ENCODE results near the gene PTPRG.

Gene PTPRG

DNA sequence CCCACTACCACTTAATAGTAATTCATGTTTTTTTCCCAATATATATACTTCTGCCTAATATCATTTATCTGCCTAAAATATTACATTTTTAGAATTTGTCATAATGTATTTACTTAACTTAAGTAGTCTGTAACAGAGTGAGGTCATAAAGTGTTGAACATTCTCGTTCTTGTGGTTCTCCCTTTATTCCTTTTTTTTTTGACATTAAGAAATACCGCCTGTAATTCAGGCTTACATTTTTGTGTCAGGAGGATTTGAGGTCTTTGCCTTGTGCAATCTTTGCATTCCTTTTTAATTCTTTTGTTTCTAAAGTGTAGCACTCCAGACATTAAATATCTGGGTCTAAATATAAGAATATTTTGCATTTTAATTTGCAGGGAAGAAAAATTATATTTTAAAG lies 315.4 kb downstream of the PTPRG start:
- no peak for DNase-seq

DNA sequence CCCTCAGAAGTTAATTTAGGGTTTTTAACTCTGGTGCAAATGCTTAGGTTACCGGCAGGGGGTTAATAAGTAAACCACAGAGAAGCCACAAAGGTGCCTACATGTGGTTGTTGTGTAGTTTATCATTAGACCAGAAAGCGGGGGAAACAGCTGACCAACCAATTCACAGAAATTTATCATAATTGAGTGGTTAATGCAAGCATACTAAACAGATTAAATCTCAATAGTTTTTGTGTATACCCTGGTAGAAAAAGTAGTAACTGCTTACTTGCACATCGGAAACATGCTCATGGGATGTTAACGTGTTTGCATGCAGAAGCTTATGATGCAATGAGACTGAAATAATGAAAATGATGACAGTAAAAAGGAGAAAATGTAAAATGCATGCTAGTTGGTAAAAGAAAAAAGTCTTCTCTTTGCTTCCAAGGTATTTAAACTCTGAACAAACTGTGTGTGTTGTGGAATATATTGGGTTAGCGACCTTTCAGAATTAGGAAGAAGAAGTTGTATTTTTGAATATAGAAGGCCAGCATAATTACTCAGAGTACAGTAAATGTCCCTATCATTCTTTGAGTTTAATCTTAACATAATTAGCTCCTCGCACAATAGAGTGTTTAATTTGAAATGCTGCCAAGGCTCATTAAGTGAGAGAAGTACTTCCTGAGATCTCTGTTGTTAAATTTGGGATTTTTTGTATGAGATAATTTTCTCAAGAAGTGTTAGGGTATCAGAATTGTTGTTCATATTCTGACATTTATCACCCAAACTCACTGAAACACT lies 316.2 kb downstream of the PTPRG start:
- no peak for DNase-seq

DNA sequence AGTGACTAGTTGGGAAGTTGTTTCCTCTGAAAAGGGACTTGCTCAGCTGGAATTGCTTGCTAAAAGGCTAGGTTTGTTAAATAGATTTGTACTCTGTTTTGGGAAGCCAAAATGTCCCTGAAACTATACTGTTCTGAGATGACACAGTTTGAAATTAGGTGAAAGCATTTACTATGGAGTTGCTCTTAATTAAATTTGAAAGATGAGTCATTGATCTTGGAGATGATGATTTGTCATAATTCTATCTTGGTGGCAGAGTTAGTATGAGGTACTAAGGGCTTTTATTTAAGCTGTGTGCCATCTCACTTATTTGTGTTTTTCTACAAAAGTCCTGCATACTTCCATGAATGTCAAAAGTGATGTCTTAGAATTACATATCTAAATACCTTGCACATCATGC lies 320.9 kb downstream of the PTPRG start:
- no peak for DNase-seq

DNA sequence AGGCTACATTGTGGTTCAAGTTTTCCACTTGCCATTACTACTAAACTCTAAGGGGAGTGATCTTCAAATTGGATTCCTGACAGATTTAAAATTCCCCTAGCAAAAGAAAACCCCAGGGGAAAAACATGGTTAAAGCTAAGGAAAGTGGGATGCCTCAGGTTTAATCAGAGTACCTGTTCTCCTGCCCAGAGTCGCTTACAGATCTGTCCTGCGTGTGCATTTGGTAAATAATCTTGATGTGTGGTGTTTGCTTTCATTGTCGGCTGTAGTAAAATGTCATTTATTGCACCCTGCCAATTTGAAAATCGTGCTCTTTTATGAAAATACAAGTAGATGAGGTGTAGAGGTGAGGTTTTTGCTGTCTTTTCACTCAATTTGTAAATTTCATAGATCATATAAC lies 323.4 kb downstream of the PTPRG start:
- no peak for DNase-seq

GRCh38 chr3:61885414-61885813 lies 324.0 kb downstream of the PTPRG start:
- DNase-seq = no peak

DNA sequence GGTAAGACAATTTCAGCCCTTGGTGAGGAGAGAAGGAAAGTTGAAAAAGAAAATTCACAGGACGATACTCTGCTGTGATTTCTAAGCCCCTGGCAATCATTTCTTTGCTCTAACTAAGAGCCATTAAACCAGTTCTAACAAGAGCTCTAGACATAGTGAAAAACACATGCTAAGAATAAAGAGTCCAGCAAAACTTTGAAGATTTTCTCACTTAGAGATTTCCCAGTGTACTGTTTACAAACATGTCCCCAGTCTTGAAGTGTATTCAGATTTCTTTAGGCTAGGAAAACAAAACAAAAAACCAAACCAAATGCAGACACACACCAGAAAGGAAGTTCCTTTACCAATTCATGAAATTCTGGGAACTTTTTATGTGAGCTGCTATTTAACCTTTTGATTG lies 325.8 kb downstream of the PTPRG start:
- no peak for DNase-seq

- DNase-seq = no peak
These were observed 327.9 kb downstream of the PTPRG start for GRCh38 chr3:61889259-61889658.

- DNase-seq = no peak
These were observed 328.8 kb downstream of the PTPRG start for GRCh38 chr3:61890167-61890566.

DNA sequence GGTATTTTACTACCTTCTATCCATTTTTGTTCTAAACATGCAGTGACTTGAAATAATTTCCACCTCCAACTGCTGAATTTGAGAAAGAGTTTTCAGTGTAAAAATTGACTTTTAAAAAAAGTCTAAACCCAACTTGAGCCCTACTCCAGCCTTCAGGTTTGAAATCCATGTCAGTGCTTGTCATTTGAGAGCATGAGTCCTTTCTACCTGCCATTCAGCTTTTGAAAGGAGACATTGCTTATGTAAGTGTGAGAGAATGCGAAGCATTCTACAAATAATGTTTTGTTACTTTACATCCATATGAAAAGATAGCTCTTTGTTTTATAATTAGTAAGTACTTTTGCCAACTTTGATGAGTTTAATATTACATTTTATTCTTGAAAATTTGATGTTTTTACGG lies 329.2 kb downstream of the PTPRG start:
- no peak for DNase-seq

GRCh38 chr3:61892891-61893290 lies 331.5 kb downstream of the PTPRG start:
- DNase-seq = no peak

- no peak for DNase-seq
These were observed 332.6 kb downstream of the PTPRG start for GRCh38 chr3:61893840-61894566.

GRCh38 chr3:61894988-61895935 lies 333.9 kb downstream of the PTPRG start:
- no peak for DNase-seq

GRCh38 chr3:61896251-61896650 lies 334.9 kb downstream of the PTPRG start:
- no peak for DNase-seq

- DNase-seq = no peak
These were observed 336.5 kb downstream of the PTPRG start for GRCh38 chr3:61897848-61898247.

DNA sequence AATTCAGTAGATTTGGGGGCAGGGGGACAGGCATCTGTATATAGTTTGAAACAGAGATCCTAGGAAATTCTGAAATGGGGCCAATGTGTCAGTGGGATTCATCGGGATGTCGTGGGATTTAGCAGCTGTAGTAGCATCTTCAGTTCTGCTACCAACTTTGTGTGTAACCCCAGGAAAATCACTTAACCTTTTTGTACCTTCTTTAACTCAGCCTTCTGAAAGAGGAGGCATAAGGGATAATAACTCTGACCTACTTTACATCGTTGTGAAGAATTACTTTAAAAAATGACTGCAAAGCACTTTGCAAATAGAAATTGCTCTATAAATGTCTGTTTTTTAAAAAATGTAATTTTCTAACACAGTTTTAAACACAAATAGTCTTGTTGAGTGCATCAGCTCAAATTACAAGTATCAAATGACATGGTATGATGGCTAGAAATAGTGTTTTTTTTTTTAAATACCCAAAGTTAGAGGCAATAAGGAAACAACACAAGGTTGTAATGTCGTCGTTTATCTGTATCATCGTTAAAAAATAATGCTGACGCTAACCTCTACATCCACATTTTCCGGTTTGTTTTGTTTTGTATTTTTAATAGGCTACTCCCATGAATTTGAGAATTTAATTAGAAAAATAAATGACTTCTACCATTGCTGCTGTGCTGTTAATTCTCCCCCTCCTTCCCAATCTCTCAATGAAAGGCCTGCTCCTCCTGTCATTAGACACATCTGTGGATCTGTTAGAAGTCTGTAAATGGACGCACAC lies 338.5 kb downstream of the PTPRG start:
- DNase-seq = no peak

DNA sequence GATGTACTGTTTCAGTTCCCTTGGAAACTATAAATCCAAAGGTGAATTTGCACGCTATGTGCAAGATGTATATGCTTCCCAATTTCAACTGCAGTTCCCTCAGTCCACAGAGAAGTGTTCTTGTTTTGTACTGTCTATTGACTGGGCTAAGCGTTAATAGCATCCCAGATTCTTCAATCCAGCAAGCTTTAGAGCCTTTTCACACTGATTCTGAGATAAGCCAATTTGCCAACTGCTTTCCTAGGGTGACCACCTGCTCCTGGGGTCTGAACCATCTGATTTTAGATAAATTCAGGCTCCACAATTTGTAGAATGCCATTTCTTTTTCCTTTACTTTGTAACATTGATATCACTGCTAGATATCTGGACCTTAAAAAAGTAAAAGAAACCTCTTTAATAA lies 340.1 kb downstream of the PTPRG start:
- no peak for DNase-seq

DNA sequence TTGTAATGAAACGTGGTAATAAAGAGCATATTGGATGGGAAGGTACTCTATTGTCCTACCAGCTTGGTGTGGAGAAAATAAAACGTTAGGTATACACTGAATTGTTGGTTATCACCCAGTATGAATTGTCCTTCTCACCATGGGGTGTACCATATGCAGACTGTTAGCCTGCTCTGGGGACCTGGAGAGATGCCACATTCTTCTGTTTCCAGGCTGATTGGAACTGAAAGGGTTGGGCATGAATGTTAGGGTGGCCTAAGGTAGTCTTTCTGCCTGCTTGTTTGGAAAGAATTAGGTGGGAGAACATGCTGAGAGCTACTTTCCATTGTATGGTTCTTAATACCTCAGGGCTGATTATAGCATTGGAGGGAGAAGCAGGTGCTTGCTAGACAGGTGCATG lies 340.6 kb downstream of the PTPRG start:
- DNase-seq = no peak

DNA sequence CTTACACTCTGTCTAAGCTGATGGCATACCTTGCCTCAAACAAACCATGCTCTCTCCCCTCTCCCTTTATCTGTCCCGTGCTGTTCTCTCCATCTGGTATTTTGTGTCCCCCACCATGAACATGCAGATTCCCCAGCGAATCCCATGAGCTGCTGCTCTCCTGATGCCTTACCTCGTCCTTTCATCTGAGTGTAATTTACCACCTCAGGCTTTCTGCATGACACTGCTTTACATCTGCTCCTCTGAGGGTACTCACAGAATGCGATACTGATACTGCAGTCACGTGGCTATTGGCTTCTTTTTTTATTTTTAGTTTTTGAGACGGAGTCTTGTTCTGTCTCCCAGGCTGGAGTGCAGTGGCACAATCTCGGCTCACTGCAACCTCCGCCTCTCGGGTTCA lies 341.7 kb downstream of the PTPRG start:
- DNase-seq = no peak

- DNase-seq = no peak
These were observed 342.7 kb downstream of the PTPRG start for GRCh38 chr3:61903931-61904657.

- no peak for DNase-seq
These were observed 345.9 kb downstream of the PTPRG start for GRCh38 chr3:61907210-61907795.

DNA sequence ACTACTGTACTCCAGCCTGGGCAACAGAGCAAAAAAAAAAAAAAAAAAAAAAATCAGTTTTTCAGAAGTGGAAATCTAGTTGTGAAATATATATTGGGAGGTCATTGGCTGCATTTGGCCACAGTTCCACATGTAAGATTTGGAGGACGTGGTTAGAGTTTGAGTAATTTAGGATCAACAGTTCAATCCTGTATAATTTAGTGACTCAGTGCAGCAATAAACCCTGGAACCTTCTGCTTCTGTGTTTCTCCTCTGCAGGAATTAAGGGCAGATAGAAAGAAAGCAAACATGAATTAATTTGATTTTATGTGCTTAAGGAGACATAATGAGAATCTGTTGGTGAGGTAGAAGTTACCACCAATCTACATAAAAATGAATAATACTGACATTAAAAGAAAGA lies 347.0 kb downstream of the PTPRG start:
- no peak for DNase-seq

DNA sequence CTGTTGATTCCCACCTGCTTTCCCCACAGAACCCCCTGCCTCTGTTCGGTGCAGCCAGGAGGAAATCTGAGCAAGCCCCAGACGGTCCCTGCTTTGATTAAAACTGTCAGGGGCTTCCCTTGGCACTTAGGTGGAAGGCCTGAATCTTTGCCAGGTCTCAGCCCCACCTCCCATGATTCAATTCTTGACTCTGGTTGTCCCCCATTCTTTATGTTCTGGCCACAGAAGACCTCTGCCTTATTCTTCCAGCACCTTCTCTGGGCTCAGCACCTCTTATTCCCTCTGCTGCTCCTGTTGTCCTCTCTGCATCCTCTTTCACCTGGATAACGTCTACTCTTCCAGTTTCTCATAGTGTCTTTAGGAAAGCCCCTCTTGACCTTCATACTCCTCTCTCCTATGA lies 349.4 kb downstream of the PTPRG start:
- DNase-seq = no peak
